GM23338 (cell line): ENCODE measurements around the gene KCNQ5. TPM values are rescaled to one million over a fixed set of nuclear protein-coding genes. Genes with fewer than 3 reads are reported as not detected.

ENCODE experiments used
- ATAC-seq: fragments of 200-7000 bp; cut with Tn5 transposase; 3 replicates; pipeline ENCODE4 v1.9.1; 2020
- DNase-seq: peaks from one replicate; pipeline ENCODE4 v3.0.0-alpha.2; 2015; ENCODE audit warnings: low spot score
- H2AFZ ChIP-seq: fragments of 200-600 bp; sonication (generic); 2 replicates; pipeline ENCODE4 v1.8.0; 2016; ENCODE audit warnings: antibody characterized with exemption, mild to moderate bottlenecking, moderate library complexity
- H3F3A ChIP-seq: fragments of 200-600 bp; sonication (generic); replicated peaks from 2 replicates; pipeline ENCODE4 v1.8.0; 2017; ENCODE audit warnings: antibody characterized with exemption, mixed run types, low read depth
- H3K27ac ChIP-seq: fragments of 200-600 bp; sonication (generic); 2 replicates; pipeline ENCODE4 v1.6.1; 2016; ENCODE audit warnings: low read depth
- H3K27me3 ChIP-seq: fragments of 200-600 bp; sonication (generic); 2 replicates; pipeline ENCODE4 v1.8.0; 2016; ENCODE audit warnings: mild to moderate bottlenecking, mixed run types, moderate library complexity; ENCODE audit not compliant: insufficient read depth
- H3K36me3 ChIP-seq: fragments of 200-600 bp; sonication (generic); 2 replicates; pipeline ENCODE4 v1.8.0; 2016; ENCODE audit warnings: mild to moderate bottlenecking; ENCODE audit not compliant: insufficient read depth
- H3K4me1 ChIP-seq: fragments of 200-600 bp; sonication (generic); 2 replicates; pipeline ENCODE4 v1.8.0; 2016; ENCODE audit warnings: mild to moderate bottlenecking, moderate library complexity; ENCODE audit not compliant: insufficient read depth
- H3K4me2 ChIP-seq: fragments of 200-600 bp; sonication (generic); 2 replicates; pipeline ENCODE4 v1.7.1; 2017; ENCODE audit warnings: mixed run types
- H3K4me3 ChIP-seq: fragments of 200-600 bp; sonication (generic); 2 replicates; pipeline ENCODE4 v1.6.1; 2016; ENCODE audit warnings: mixed run types
- H3K79me2 ChIP-seq: fragments of 200-600 bp; sonication (generic); replicated peaks from 2 replicates; pipeline ENCODE4 v1.8.0; 2017; ENCODE audit warnings: mild to moderate bottlenecking; ENCODE audit not compliant: insufficient read depth
- H3K9me2 ChIP-seq: fragments of 200-600 bp; sonication (generic); 2 replicates; pipeline ENCODE4 v1.8.0; 2017; ENCODE audit not compliant: insufficient read depth
- H4K20me1 ChIP-seq: fragments of 200-600 bp; sonication (generic); replicated peaks from 2 replicates; pipeline ENCODE4 v1.8.0; 2017; ENCODE audit warnings: mild to moderate bottlenecking; ENCODE audit not compliant: insufficient read depth
- H3K27ac Mint-ChIP-seq: 2 replicates; pipeline ENCODE4 v1.8.0; 2020; ENCODE audit warnings: inconsistent platforms, mild to moderate bottlenecking, moderate library complexity, mixed read lengths
- H3K27me3 Mint-ChIP-seq: 3 replicates; pipeline ENCODE4 v1.8.0; 2022; ENCODE audit warnings: low read depth, mild to moderate bottlenecking, moderate library complexity, mixed read lengths, inconsistent platforms; ENCODE audit not compliant: insufficient read depth, poor library complexity
- H3K36me3 Mint-ChIP-seq: 3 replicates; pipeline ENCODE4 v1.8.0; 2021; ENCODE audit warnings: low read depth, mild to moderate bottlenecking, inconsistent platforms, moderate library complexity, mixed read lengths
- H3K4me1 Mint-ChIP-seq: 3 replicates; pipeline ENCODE4 v1.8.0; 2020; ENCODE audit warnings: mild to moderate bottlenecking, inconsistent platforms, mixed read lengths
- H3K4me3 Mint-ChIP-seq: 3 replicates; pipeline ENCODE4 v1.8.0; 2021; ENCODE audit warnings: moderate library complexity, mild to moderate bottlenecking, inconsistent platforms, mixed read lengths
- H3K9me3 Mint-ChIP-seq: 3 replicates; pipeline ENCODE4 v1.8.0; 2020; ENCODE audit warnings: moderate library complexity, mild to moderate bottlenecking, inconsistent platforms, mixed read lengths
- CREB1 ChIP-seq: fragments of 250-450 bp; sonication (Bioruptor Pico); IDR thresholded peaks from 2 replicates; pipeline ENCODE4 v1.5.0; 2020; ENCODE audit warnings: low read depth, mild to moderate bottlenecking, moderate library complexity
- CTCF ChIP-seq, 2 experiments: fragments of 200-600 bp in 1 of 2; sonication (generic) in 1 of 2; conservative IDR thresholded peaks; 2 replicates each; pipeline versions ENCODE4 v1.5.1 to v1.6.1; 2016 to 2017; ENCODE audit warnings: antibody characterized with exemption in 2 of 2, low read depth in 2 of 2, mild to moderate bottlenecking in 2 of 2, moderate library complexity in 1 of 2
- ETS1 ChIP-seq: IDR thresholded peaks from 2 replicates; pipeline ENCODE4 v1.6.1; 2016; ENCODE audit warnings: antibody characterized with exemption
- EZH2 ChIP-seq: fragments of 200-600 bp; sonication (generic); IDR thresholded peaks from one replicate; pipeline ENCODE4 v1.8.0; 2017; ENCODE audit warnings: antibody characterized with exemption, mild to moderate bottlenecking, low read depth; ENCODE audit not compliant: unreplicated experiment
- EZH2phosphoT487 ChIP-seq: fragments of 200-600 bp; sonication (generic); IDR thresholded peaks from one replicate; pipeline ENCODE4 v1.8.1; 2018; ENCODE audit warnings: antibody characterized with exemption; ENCODE audit not compliant: unreplicated experiment
- JUNB ChIP-seq: IDR thresholded peaks from one replicate; pipeline ENCODE4 v1.6.1; 2016; ENCODE audit warnings: antibody characterized with exemption; ENCODE audit not compliant: unreplicated experiment
- NANOG ChIP-seq: IDR thresholded peaks from 2 replicates; pipeline ENCODE4 v1.6.1; 2016; ENCODE audit warnings: antibody characterized with exemption, borderline replicate concordance
- POLR2AphosphoS5 ChIP-seq: IDR thresholded peaks from 2 replicates; pipeline ENCODE4 v1.6.1; 2016; ENCODE audit warnings: antibody characterized with exemption, low read depth
- REST ChIP-seq: IDR thresholded peaks from one replicate; pipeline ENCODE4 v1.6.1; 2018; ENCODE audit warnings: antibody characterized with exemption; ENCODE audit not compliant: unreplicated experiment
- STAT1 ChIP-seq: IDR thresholded peaks from one replicate; pipeline ENCODE4 v1.6.1; 2016; ENCODE audit warnings: antibody characterized with exemption; ENCODE audit not compliant: unreplicated experiment
- ZNF114 ChIP-seq: fragments of 250-450 bp; sonication (Bioruptor Pico); IDR thresholded peaks from 2 replicates; pipeline ENCODE4 v1.5.0; 2020; ENCODE audit warnings: mild to moderate bottlenecking, moderate library complexity
- ZNF331 ChIP-seq: fragments of 250-450 bp; sonication (Bioruptor Pico); IDR thresholded peaks from 2 replicates; pipeline ENCODE4 v1.5.0; 2020; ENCODE audit warnings: low read depth, mild to moderate bottlenecking, moderate library complexity
- ZNF462 ChIP-seq: fragments of 250-450 bp; sonication (Bioruptor Pico); IDR thresholded peaks from 2 replicates; pipeline ENCODE4 v1.5.0; 2020; ENCODE audit warnings: mild to moderate bottlenecking, moderate library complexity
- polyA plus RNA-seq: library from polyadenylated mRNA; unstranded; fragments of >200 nt; fragmentation: Nextera tagmentation; extraction: Ambion mirVana; gene quantifications from 2 replicates; pipeline ENCODE4 v1.2.1, GENCODE V29; 2016
- total RNA-seq: library from RNA; depleted of rRNA; stranded (reverse); fragments of >200 nt; shearing (Covaris generic); gene quantifications from 2 replicates; pipeline ENCODE4 v1.2.3, GENCODE V29; 2014

Gene KCNQ5
- total and polyA plus RNA-seq, 2 experiments from 2014 or later = 0.68 to 0.87 TPM

- H3K4me3 Mint-ChIP-seq = no peak overlapping the region
- peaks cover 11% of the 10 kb centered on the region; the same call in 2 of the 3 replicates for H3K4me1 Mint-ChIP-seq
- Histone ChIP-seq H3K27ac (no peak overlapping the region), H3F3A (no peaks in the 10 kb centered on the region), H3K4me2 (no peak overlapping the region), H4K20me1 (no peaks in the 10 kb centered on the region), H3K4me3 (no peak overlapping the region), H3K36me3 (no peaks in the 10 kb centered on the region), H3K9me2 (no peaks in the 10 kb centered on the region), H2AFZ (no peak overlapping the region), H3K79me2 (no peaks in the 10 kb centered on the region), H3K4me1 (no peaks in the 10 kb centered on the region), H3K27me3 (no peaks in the 10 kb centered on the region)
- ATAC-seq (no peak), DNase-seq (no peak)
- TF ChIP-seq CTCF (conservative IDR thresholded peaks at IDR 0.05; ENCODE audit: low read depth in 2 of 2) = no peak
- TF ChIP-seq EZH2phosphoT487 = no peak
- no peak for TF ChIP-seq NANOG
- no peak for TF ChIP-seq REST
- no peak for TF ChIP-seq ETS1
- TF ChIP-seq ZNF114 (CRISPR knock-in tag) = no peak
- no peak for TF ChIP-seq STAT1
- no peak for TF ChIP-seq JUNB
- no peak for TF ChIP-seq ZNF331 (CRISPR knock-in tag)
- no peak for TF ChIP-seq EZH2
- TF ChIP-seq ZNF462 = no peak
- TF ChIP-seq CREB1 (CRISPR knock-in tag) = no peak
- TF ChIP-seq POLR2AphosphoS5 = no peak
- no peaks in the 10 kb centered on the region for H3K36me3 Mint-ChIP-seq
- H3K27ac Mint-ChIP-seq = 0 out of 2 replicates have a peak overlapping the region, but pooled peaks have one; percentile 39
- no peaks in the 10 kb centered on the region for H3K9me3 Mint-ChIP-seq
- no peaks in the 10 kb centered on the region for H3K27me3 Mint-ChIP-seq
Measured at GRCh38 chr6:72748759-72749158, 126.9 kb downstream of the KCNQ5 start.
